GM19099 (cell line): Measurements from ENCODE around the gene COPS2.

ENCODE experiments used
- POLR2A ChIP-seq: IDR thresholded peaks from 3 replicates; pipeline ENCODE4 v1.6.1; 2011; ENCODE audit warnings: low read depth; ENCODE audit not compliant: insufficient read length; ENCODE audit errors: extremely low read depth

COPS2 gene

GRCh38 chr15:49085696-49086459 lies 69.5 kb downstream of the COPS2 start:
- TF ChIP-seq POLR2A: no peak

- no peak for TF ChIP-seq POLR2A
Measured at GRCh38 chr15:49084285-49084570, 71.2 kb downstream of the COPS2 start.

- TF ChIP-seq POLR2A: no peak
Measured at GRCh38 chr15:49083401-49084284, 71.8 kb downstream of the COPS2 start.

- TF ChIP-seq POLR2A: no peak
Measured at GRCh38 chr15:49082960-49083359, 72.4 kb downstream of the COPS2 start.

GRCh38 chr15:49079340-49080039 lies 75.9 kb downstream of the COPS2 start:
- no peak for TF ChIP-seq POLR2A

GRCh38 chr15:49075881-49076280 lies 79.5 kb downstream of the COPS2 start:
- no peak for TF ChIP-seq POLR2A
